ENCODE data around the gene FDPS.

The FDPS gene

DNA sequence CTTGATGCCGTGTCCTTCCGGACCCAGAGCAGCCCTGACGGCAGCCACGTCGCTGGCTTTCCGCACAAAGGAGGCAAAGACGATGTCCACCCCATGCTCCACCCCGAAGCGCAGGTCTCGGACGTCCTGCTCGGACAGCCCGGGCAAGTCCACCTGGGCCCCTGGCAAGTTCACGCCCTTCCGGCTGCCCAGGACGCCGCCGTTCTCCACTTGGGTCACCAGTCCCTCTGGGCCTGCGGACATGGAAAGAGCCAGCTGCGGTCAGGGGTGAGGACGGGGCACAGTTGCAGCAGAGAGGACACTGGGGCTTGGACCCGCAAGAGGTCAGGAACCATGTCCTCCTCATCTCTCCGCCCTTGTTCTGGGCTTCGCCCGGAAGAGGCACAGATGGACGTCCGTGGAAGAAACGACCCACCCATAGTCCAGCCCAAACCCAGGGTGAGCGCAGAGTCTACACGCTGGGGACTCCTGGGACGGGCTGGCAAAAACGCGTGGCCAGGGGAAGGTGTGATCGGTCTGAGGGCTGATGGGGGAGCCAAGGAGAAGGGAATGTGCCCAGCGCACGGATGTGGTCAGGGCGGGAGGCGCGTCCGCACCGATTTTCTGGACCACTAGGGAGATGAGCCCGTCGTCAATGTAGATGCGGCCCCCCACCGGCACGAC is 14.0 kb upstream of the FDPS start:
- TF ChIP-seq CTCF (conservative IDR thresholded peaks at IDR 0.05; ENCODE audit: low read depth): no peak
- CTCF ChIA-PET: interaction anchor here (0.9 kb wide), 1 partner anchor 16 kb away, joined by 4 read pairs; no protein-coding TSS in a partner anchor
- H3K27ac ChIP-seq: no peak overlapping the region
- POLR2A ChIA-PET (ENCODE audit: low non-redundant PET): no interaction called here
- no peak for DNase-seq (ENCODE audit: low spot score)

DNA sequence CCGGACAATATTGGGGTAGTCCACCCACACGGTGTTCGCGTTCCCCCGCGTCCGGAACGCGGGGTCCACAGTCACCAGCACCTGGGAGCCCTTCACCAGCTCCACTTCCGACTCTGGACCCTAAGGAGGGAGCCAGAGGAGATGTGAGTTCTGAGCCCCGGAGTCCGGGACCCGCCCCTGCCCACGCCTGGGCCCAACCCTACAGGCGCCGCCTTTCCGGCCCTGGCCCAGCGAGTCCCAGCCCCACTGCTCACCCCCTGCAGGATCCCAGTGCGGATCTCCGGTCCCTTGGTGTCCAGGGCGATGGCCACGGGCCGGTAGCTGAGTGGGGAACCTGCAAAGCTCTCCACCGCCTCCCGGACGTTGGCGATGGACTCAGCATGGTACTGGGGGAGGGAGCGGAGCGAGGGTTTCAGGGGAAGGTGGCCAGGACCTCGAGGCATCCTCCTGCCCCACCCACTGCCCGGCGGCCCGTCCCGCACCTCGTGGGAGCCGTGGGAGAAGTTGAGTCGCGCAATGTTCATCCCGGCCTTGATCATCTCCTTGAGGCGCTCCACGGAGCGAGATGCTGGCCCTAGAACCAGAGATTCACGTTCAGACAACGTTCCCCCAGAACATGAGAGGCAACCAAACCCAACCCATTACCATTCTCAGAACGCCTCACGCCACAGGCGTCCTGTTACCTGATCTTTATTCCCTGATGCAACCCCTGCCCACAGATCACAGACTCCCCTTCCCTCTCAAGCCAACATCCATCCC is 13.3 kb upstream of the FDPS start:
- H3K27ac ChIP-seq: no peak overlapping the region
- POLR2A ChIA-PET (ENCODE audit: low non-redundant PET): no interaction called here
- DNase-seq (ENCODE audit: low spot score): no peak
- TF ChIP-seq CTCF (conservative IDR thresholded peaks at IDR 0.05; ENCODE audit: low read depth): no peak
- CTCF ChIA-PET: interaction anchor here (0.9 kb wide), 1 partner anchor 16 kb away, joined by 4 read pairs; no protein-coding TSS in a partner anchor

DNA sequence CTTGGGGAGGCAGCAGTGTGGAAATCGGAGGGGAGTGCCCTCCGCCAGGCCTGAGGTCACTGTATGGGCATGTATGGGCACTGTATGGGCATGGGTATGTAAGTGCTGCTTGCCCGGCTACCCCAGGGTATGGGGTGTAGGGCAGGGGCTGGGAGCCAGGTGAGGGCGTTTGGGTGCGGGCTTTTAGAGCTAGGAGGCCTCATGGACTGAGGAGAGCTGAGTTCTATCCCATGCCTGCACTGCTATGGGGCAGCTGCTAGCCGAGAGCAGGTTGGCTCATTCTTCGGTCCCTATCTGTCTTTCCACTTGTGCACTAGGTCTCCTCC is 12.8 kb upstream of the FDPS start:
- no peak for TF ChIP-seq CTCF (conservative IDR thresholded peaks at IDR 0.05; ENCODE audit: low read depth)
- CTCF ChIA-PET: no interaction called here

DNA sequence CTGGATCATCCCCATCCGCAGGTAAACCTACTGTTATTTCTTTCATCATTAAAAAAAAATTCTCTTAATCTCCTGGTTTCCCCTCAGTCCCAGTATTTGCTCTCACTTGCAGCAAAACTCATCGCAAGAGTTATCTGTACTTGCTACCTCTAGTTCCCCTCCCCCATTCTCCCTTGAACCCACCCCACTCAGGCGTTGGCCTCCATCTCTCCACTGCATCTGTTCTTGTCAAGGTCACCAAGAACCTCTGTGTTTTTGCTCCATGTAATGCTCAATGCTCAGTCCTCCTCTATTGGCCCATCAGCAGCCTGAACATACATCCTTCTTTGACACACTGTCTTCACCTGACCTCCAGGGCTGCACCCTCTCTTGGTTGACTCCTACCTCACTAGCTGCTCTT is 12.0 kb upstream of the FDPS start:
- no peak for DNase-seq (ENCODE audit: low spot score)
- ChIA-PET POLR2A (ENCODE audit: low non-redundant PET) (no interaction called here), CTCF (no interaction called here)
- no peak for TF ChIP-seq CTCF (conservative IDR thresholded peaks at IDR 0.05; ENCODE audit: low read depth)
- no peak overlapping the region for H3K27ac ChIP-seq

More for the DNA sequence above, 12.8 kb upstream of the FDPS start:
- no peak for DNase-seq (ENCODE audit: low spot score)
- H3K27ac ChIP-seq: no peak overlapping the region
- POLR2A ChIA-PET (ENCODE audit: low non-redundant PET): no interaction called here

GRCh38 chr1:155297384-155297783 is 11.3 kb upstream of the FDPS start:
- CTCF ChIA-PET: interaction anchor here (0.6 to 0.7 kb wide), 2 partner anchors 30 to 464 kb away, joined by 3 read pairs; no protein-coding TSS in a partner anchor
- no peak overlapping the region for H3K27ac ChIP-seq
- no peak for DNase-seq (ENCODE audit: low spot score)
- POLR2A ChIA-PET (ENCODE audit: low non-redundant PET): no interaction called here
- TF ChIP-seq CTCF (conservative IDR thresholded peaks at IDR 0.05; ENCODE audit: low read depth): no peak

DNA sequence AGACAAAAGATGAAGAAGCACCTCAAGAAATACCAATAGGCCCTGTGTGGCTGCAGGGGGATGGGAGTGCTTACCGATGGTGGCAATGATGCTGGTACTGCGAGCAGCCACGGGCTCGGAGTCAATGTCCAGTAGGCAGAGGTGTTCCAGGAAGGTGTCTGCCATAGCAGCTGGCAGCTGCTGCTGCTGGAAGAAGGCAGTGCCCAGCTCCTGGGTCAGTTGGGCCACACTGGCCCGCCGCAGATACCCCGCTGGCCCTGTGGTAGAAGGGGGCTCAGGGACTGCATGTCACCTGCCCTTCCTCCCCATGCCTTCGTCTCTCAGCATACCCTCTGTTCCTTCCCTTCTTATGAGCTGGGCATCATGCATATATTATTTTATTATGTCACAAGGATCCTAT is 8.6 kb upstream of the FDPS start:
- ChIA-PET POLR2A (ENCODE audit: low non-redundant PET) (no interaction called here), CTCF (no interaction called here)
- DNase-seq (ENCODE audit: low spot score): no peak
- no peak overlapping the region for H3K27ac ChIP-seq
- no peak for TF ChIP-seq CTCF (conservative IDR thresholded peaks at IDR 0.05; ENCODE audit: low read depth)

Measured in RWPE1 (cell line).